BJ (cell line): Measurements from ENCODE around the gene CD163L1. TPM values are rescaled to one million over a fixed set of nuclear protein-coding genes. Genes with fewer than 3 reads are reported as not detected.

ENCODE experiments used
- CTCF ChIA-PET: fragments of 350-600 bp; formaldehyde crosslinking; extraction: SDS; loops from one replicate; lab custom pipeline; 2021; ENCODE audit warnings: antibody characterized with exemption, inconsistent platforms; lab: Yijun Ruan, JAX
- POLR2A ChIA-PET: fragments of 300-600 bp; sonication (Branson Sonifier 250); formaldehyde crosslinking; extraction: SDS; loops from one replicate; lab custom pipeline; 2021; ENCODE audit warnings: antibody characterized with exemption; lab: Charles Lee
- DNase-seq: peaks from one replicate; pipeline ENCODE4 v3.0.0-alpha.2; 2011; ENCODE audit warnings: low read depth
- H3K27me3 ChIP-seq: 2 replicates; pipeline ENCODE4 v1.6.0; 2011; ENCODE audit warnings: low read length; ENCODE audit not compliant: control insufficient read depth, insufficient read depth
- H3K36me3 ChIP-seq: 2 replicates; pipeline ENCODE4 v1.5.1; 2011; ENCODE audit warnings: low read length; ENCODE audit not compliant: control insufficient read depth, insufficient read depth
- H3K4me3 ChIP-seq: 2 replicates; pipeline ENCODE4 v1.5.1; 2011; ENCODE audit warnings: low read depth, mild to moderate bottlenecking, control low read depth, low read length
- CTCF ChIP-seq: IDR thresholded peaks from 2 replicates; pipeline ENCODE4 v1.5.1; 2011; ENCODE audit warnings: low read depth, mild to moderate bottlenecking, control low read depth, inconsistent platforms, low read length, moderate library complexity; ENCODE audit not compliant: insufficient read depth
- polyA plus RNA-seq: library from polyadenylated mRNA; depleted of rRNA; stranded (reverse); fragments of >200 nt; gene quantifications from 2 replicates; pipeline ENCODE4 v1.2.3, GENCODE V29; 2011; rRNA removed

The CD163L1 gene
- polyA plus RNA-seq, 1 experiment: 1.0 TPM

DNA sequence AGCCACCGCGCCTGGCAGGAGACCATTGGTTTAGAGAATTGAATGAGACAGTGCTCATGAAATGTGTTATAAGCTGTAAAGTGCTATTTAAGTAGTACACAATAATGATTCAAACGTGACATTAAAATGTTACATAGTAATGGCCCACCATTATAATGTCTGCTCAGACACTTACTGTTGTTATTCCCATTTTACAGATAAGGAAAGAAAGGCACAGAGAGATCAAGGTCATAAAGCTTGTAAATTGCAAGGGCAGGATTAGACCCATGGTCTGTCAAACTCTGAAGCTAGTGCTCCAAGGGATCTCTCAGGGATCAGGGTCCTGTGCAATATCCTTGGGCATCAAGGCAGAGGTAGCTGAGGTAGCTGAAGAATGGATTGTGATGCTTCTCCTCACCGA is 133.9 kb downstream of the CD163L1 start:
- CTCF ChIA-PET: interaction anchor here (1.2 kb wide), 1 partner anchor 10 kb away, joined by 3 read pairs; no protein-coding TSS in a partner anchor
- Histone ChIP-seq H3K36me3 (no peaks in the 10 kb centered on the region), H3K27me3 (no peaks in the 10 kb centered on the region), H3K4me3 (no peak overlapping the region)
- TF ChIP-seq CTCF: no peak
- DNase-seq: no peak
- POLR2A ChIA-PET: no interaction called here

Other genes starting within 250 kb of the CD163L1 start
- gene ACSM4, start 140.1 kb downstream of the CD163L1 start, polyA plus RNA-seq: not detected in 2 replicates
- gene CD163, start 59.6 kb upstream of the CD163L1 start, polyA plus RNA-seq: not detected in 2 replicates
- not detected in 2 replicates for gene APOBEC1, start 221.8 kb upstream of the CD163L1 start, polyA plus RNA-seq